Heart right ventricle (tissue), 16 donors: ENCODE measurements around the gene NTNG2. TPM values are rescaled to one million over a fixed set of nuclear protein-coding genes. Genes with fewer than 3 reads are reported as not detected.

Source experiments
- ATAC-seq, 8 donors: fragments of 200-7000 bp; cut with Tn5 transposase; one replicate each; pipeline ENCODE4 v1.9.1; 2020; ENCODE audit warnings: mild to moderate bottlenecking in 8 of 8, moderate library complexity in 8 of 8, moderate number of reproducible peaks in 1 of 8
- DNase-seq, 2 donors: peaks; one replicate each; pipeline ENCODE4 v3.0.0-alpha.2; 2020
- H3K27ac ChIP-seq, 10 donors: fragments of 200-600 bp; sonication (generic) in 2 of 10; one replicate each; pipeline versions ENCODE4 v1.5.0 to v1.8.0; 2020 to 2022; ENCODE audit warnings: mild to moderate bottlenecking in 3 of 10
- H3K27me3 ChIP-seq, 7 donors: fragments of 200-600 bp; one replicate each; pipeline ENCODE4 v1.8.0; 2021 to 2022; ENCODE audit warnings: mild to moderate bottlenecking in 2 of 7
- H3K36me3 ChIP-seq, 9 donors: fragments of 200-600 bp; sonication (generic) in 1 of 9; one replicate each; pipeline versions ENCODE4 v1.5.0 to v1.8.0; 2020 to 2022; ENCODE audit warnings: mild to moderate bottlenecking in 2 of 9
- H3K4me1 ChIP-seq, 9 donors: fragments of 200-600 bp; sonication (generic) in 1 of 9; one replicate each; pipeline versions ENCODE4 v1.5.0 to v1.8.0; 2020 to 2022; ENCODE audit warnings: mild to moderate bottlenecking in 4 of 9
- H3K4me3 ChIP-seq, 10 donors: fragments of 200-600 bp; sonication (generic) in 2 of 10; one replicate each; pipeline versions ENCODE4 v1.5.0 to v1.8.0; 2020 to 2022; ENCODE audit warnings: mild to moderate bottlenecking in 7 of 10, moderate library complexity in 2 of 10
- H3K9me3 ChIP-seq, 11 donors: fragments of 200-600 bp in 10 of 11; sonication (generic) in 2 of 11; one replicate each; pipeline versions ENCODE4 v1.5.0 to v1.8.0; 2013 to 2022; ENCODE audit warnings: mild to moderate bottlenecking in 2 of 11, control low read depth in 1 of 11, moderate library complexity in 1 of 11
- WGBS, 2 donors: extraction: QIAGEN DNeasy Blood & Tissue Kit; methylation state at CpG; one replicate each; pipeline ENCODE4 v1.1.7; 2013; ENCODE audit warnings: inconsistent platforms in 1 of 2; 5-methylcytosine and 5-hydroxymethylcytosine counted together
- intact Hi-C, 10 donors: fragments of 100-400 bp; cut with DNase I; formaldehyde crosslinking; loops; one replicate each; pipeline versions ENCODE4 v1.11.1 to v1.14.2; 2022
- polyA plus RNA-seq, 2 donors: library from polyadenylated mRNA; stranded (reverse); fragments of 200-250 nt; gene quantifications; one replicate each; pipeline ENCODE4 v1.2.3, GENCODE V29; 2013
- total RNA-seq, 10 donors: library from RNA; stranded (reverse); fragmentation: NEBNext Ultra II Directional in 3 of 10; extraction: Animal tissue kit (Norgen Biotek cat#: 25700) in 3 of 10; gene quantifications; one replicate each; pipeline versions ENCODE4 v1.2.1 to v1.2.4, GENCODE V29; 2021 to 2023
- TF ChIP-seq, protein P1 (sequence below), 9 donors: fragments of 200-600 bp; sonication (generic) in 2 of 9; IDR thresholded peaks; one replicate each; pipeline versions ENCODE4 v1.5.0 to v1.8.0; 2021 to 2022; ENCODE audit warnings: antibody characterized with exemption in 9 of 9, mild to moderate bottlenecking in 5 of 9, moderate library complexity in 1 of 9
- donor health status: Arrhythmogenic right ventricular cardiomyopathy.
- donor health status: ischemic (EF 13 %, LVEDD 7.1; RV severe dilation, severe dysfunction).
- donor health status: healthy with polysubstance abuse.
- donor health status: DM: no; HTN: yes; CAD: no.
- donor health status: DM: no; HTN: no; CAD: no.
- donor health status: ischemic (EF 25% LVEDD 6.9; RV normal size, moderate dysfunction).
- donor health status: ischemic (EF 25% LVEDD 5.7; RV mildly dilated, moderate dysfunction).
- donor health status: healthy.
- donor health status: DM: yes; HTN: yes; CAD: no.
- donor health status: Ischemic cardiomyopathy.
- donor health status: ischemic (EF 35%, LVEDD 5.7; RV mildly dilated, moderate dysfunction).
- donor health status: nonischemic (EF 11% LVEDD 7.7; RV severe dilation, severe dysfunction).
- donor health status: DM: yes; HTN: yes; CAD: no.
- donor health status: PGD.
- donor health status: ischemic (EF 29% LVEDD 5.4; RV normal size, mild dysfunction).
- donor health status: nonischemic (EF 23%, LVEDD 6.1; RV moderate dilation, normal function).

Gene NTNG2
- total and polyA plus RNA-seq, 12 donors, result 0.29 to 7.6 (median 2.9) TPM

DNA sequence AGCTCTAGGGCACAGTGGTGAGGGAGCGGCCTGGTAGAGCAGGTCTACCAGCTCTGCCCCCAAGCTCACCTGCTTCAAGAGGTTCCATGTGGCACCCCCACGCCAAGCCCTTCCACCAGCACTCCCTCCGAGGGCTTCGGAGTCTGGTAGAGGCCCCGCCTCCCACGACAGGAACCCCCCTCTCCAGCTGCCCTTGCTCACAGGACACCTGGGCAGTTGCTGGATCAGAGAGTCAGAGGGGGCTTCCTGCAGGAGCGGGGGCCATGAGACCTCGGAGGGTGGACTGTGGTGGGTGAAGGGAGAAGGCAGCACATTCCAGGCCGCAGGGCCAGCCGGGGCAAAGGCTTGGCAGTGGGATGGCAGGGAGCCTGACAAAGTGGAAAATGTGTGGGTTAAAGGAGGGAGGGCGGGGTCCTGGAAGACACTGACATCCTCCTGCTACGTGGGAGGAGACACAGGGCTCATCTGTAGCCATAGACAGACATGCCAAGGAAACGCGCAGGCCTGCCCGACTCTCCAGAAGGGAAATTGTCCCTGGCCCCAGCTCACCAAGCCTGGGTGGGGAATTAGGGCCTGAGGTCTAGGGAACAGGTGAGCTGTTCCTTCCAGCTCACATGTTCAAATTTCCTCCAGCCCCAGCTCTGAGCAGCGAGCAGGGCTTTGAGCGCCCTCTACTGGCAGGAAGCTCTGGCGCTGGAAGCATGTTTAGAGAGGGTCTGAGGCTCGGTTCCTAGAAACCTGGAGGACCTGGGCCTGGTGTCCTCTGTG is 74.2 kb downstream of the NTNG2 start:
- Histone ChIP-seq H3K4me3 (no peak overlapping the region), H3K4me1 (peaks cover 0 to 39% (median 6%) of the 10 kb centered on the region in 9 donors), H3K9me3 (no peaks in the 10 kb centered on the region), H3K36me3 (no peaks in the 10 kb centered on the region), H3K27ac (no peak overlapping the region), H3K27me3 (peaks cover 0 to 20% (median 11%) of the 10 kb centered on the region in 7 donors)
- DNase-seq (peak; percentile 72 to 76), ATAC-seq (peak in 6 of 8 donors; percentile 12 to 43 (median 28))
- 45 to 47% methylated on average over 19 of the region's 19 CpGs for WGBS, 2 donors
- TF ChIP-seq, protein P1, sequence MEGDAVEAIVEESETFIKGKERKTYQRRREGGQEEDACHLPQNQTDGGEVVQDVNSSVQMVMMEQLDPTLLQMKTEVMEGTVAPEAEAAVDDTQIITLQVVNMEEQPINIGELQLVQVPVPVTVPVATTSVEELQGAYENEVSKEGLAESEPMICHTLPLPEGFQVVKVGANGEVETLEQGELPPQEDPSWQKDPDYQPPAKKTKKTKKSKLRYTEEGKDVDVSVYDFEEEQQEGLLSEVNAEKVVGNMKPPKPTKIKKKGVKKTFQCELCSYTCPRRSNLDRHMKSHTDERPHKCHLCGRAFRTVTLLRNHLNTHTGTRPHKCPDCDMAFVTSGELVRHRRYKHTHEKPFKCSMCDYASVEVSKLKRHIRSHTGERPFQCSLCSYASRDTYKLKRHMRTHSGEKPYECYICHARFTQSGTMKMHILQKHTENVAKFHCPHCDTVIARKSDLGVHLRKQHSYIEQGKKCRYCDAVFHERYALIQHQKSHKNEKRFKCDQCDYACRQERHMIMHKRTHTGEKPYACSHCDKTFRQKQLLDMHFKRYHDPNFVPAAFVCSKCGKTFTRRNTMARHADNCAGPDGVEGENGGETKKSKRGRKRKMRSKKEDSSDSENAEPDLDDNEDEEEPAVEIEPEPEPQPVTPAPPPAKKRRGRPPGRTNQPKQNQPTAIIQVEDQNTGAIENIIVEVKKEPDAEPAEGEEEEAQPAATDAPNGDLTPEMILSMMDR (IDR thresholded peaks at IDR 0.05), result peak; percentile 91 to 99 (median 96)
- intact Hi-C loops, result loop anchor here (1.0 to 10.0 kb wide), 12 partner anchors 61 to 477 kb away; no protein-coding TSS in a partner anchor

DNA sequence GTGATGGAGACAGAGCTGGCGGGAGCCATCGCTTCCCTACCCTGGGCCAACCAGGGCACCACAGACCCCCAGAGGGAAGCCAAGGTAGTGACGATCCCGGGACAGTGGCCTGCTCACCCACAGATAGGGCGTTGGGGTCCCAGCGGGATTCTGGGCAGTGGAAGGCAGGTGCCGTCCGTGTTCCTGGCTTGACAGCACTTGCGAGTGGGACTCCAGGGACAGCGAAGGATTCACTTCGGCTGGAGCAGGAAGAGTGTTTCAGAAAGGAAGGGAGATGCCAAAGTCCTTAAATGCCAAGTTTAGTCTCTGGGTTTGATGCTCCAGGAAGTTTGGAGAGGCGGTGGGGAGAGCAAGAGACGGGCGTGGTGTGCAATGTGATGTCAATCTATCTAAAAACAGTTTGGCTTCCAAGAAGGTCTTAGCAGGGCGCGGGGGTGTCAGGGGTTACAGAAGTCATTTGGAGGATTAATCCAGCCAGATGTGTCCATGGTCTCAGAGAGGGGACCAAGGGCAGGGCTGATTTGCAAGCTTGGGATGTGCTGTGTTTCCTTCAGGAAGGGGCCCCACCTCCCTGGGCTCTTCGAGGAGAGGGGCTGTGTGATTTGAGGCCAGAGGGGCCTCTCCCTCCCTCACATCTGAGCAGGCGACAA is 74.9 kb downstream of the NTNG2 start:
- 42 to 44% methylated on average over 18 of the region's 18 CpGs for WGBS, 2 donors
- Histone ChIP-seq H3K27ac (peak overlapping the region in 3 of 10 donors; percentile 30 to 68 (median 63)), H3K4me1 (peaks cover 4 to 40% (median 12%) of the 10 kb centered on the region in 9 donors), H3K9me3 (no peaks in the 10 kb centered on the region), H3K36me3 (no peaks in the 10 kb centered on the region), H3K4me3 (no peak overlapping the region), H3K27me3 (peaks cover 0 to 13% (median 6%) of the 10 kb centered on the region in 7 donors)
- intact Hi-C loops, result loop anchor here (1.0 to 10.0 kb wide), 11 partner anchors 62 to 478 kb away; no protein-coding TSS in a partner anchor
- ATAC-seq (no peak), DNase-seq (no peak)
- TF ChIP-seq, protein P1 (IDR thresholded peaks at IDR 0.05), result peak in 6 of 9 donors; percentile 1 to 45 (median 35)

DNA sequence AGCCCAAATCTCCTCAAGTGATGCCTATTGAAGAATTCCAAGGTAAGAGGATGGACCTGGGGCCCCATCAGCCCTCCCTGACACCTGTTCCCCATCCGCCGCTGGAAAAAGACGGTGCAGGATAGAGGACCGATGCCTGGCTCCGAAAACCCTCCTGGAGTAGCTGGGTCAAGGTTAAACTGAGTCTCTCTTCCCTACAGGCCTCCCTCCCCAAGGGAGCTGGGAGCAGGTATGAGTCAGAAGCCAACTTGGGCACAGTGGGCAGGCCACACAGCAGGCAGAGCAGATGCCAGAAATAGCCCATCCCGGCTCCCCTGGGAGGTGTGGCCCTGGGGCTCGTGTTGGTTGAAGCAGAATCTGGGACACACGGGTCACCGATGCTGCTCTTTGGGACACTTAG is 75.6 kb downstream of the NTNG2 start:
- H3K9me3 ChIP-seq, result no peaks in the 10 kb centered on the region
- peaks cover 0 to 12% (median 4%) of the 10 kb centered on the region in 7 donors for H3K27me3 ChIP-seq
- DNase-seq (peak; percentile 32 to 58), ATAC-seq (peak in 5 of 8 donors; percentile 16 to 70 (median 40))
- TF ChIP-seq, protein P1 (IDR thresholded peaks at IDR 0.05), result no peak
- 61 to 68% methylated on average over 9 of the region's 9 CpGs for WGBS, 2 donors
- peak overlapping the region in 3 of 10 donors; percentile 30 to 68 (median 63) for H3K27ac ChIP-seq
- H3K4me3 ChIP-seq, result no peak overlapping the region
- intact Hi-C loops, result loop anchor here (2.0 to 10.0 kb wide), 10 partner anchors 63 to 479 kb away; no protein-coding TSS in a partner anchor
- peaks cover 3 to 42% (median 15%) of the 10 kb centered on the region in 9 donors for H3K4me1 ChIP-seq
- H3K36me3 ChIP-seq, result no peaks in the 10 kb centered on the region
